Measurements from ENCODE around the gene PANK1. TPM values are rescaled to one million over a fixed set of nuclear protein-coding genes. Genes with fewer than 3 reads are reported as not detected.

The PANK1 gene
- polyA plus RNA-seq, 1 of the 3 experiments (the other 2 are of a cell fraction): 4.2 TPM

DNA sequence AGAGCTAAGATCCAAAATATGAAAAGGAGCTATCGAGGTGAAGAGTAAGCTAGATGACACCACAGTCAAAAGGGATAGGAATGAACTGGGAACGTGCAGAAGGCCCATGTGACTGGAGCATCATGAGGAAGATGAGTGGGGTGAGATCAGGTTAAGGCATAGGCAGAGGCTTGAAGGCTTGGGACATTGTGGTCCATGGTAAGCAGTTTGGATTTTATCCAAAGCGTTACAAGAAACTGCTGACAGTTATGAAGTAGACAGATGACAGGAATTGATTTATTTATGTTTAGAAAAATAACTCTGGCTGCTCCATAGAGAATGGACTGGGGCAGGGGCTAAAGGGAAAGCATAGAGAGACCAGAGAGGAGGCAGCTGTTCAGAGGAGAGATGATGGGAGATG lies 18.1 kb upstream of the PANK1 start:
- no peak for DNase-seq
- no peaks in the 10 kb centered on the region for H3K27me3 ChIP-seq (ENCODE audit: insufficient read depth)
- TF ChIP-seq, protein P1, sequence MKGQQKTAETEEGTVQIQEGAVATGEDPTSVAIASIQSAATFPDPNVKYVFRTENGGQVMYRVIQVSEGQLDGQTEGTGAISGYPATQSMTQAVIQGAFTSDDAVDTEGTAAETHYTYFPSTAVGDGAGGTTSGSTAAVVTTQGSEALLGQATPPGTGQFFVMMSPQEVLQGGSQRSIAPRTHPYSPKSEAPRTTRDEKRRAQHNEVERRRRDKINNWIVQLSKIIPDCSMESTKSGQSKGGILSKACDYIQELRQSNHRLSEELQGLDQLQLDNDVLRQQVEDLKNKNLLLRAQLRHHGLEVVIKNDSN (IDR thresholded peaks at IDR 0.05; ENCODE audit: borderline replicate concordance, low read depth): no peak
- TF ChIP-seq FOXJ3 (CRISPR knock-in tag; IDR thresholded peaks at IDR 0.05) (no peak), FOSL2 (IDR thresholded peaks at IDR 0.05; ENCODE audit: borderline replicate concordance, low read depth) (no peak), ELF1 (IDR thresholded peaks at IDR 0.05) (no peak), GABPA (IDR thresholded peaks at IDR 0.05; ENCODE audit: low read depth) (no peak), RAD21 (IDR thresholded peaks at IDR 0.05; ENCODE audit: low read length) (no peak), FOXM1 (IDR thresholded peaks at IDR 0.05; ENCODE audit: low read depth) (no peak), RFX5 (IDR thresholded peaks at IDR 0.05; ENCODE audit: low read length) (no peak), RXRA (IDR thresholded peaks at IDR 0.05; ENCODE audit: borderline replicate concordance, low read depth) (no peak), POLR2AphosphoS5 (IDR thresholded peaks at IDR 0.05; ENCODE audit: low read depth, low read length) (no peak), RCOR1 (IDR thresholded peaks at IDR 0.05; ENCODE audit: low read length) (no peak), JUND (IDR thresholded peaks at IDR 0.05) (no peak), NFIC (IDR thresholded peaks at IDR 0.05; ENCODE audit: borderline replicate concordance) (no peak), TCF12 (IDR thresholded peaks at IDR 0.05) (no peak)
- POLR2A ChIA-PET: interaction anchor here (1.4 kb wide), 1 partner anchor 19 kb away, joined by 4 read pairs; no protein-coding TSS in a partner anchor
- whole genome bisulfite sequencing (ENCODE audit: low lambda C conversion rate): 61% methylated on average over 3 of the region's 3 CpGs
- no peaks in the 10 kb centered on the region for H4K20me1 ChIP-seq (ENCODE audit: insufficient read depth)
- H3K4me1 ChIP-seq (ENCODE audit: control insufficient read depth in 1 of 2, insufficient read depth in 2 of 2, low read depth in 1 of 2, low read length in 1 of 2): peaks cover 3 to 4% of the 10 kb centered on the region in 2 experiments; a peak in 2 of 4 replicates
- CTCF ChIA-PET: no interaction called here
- H3K9ac ChIP-seq: no peak overlapping the region
- H3K4me2 ChIP-seq: no peak overlapping the region
- H3K9me2 ChIP-seq: no peaks in the 10 kb centered on the region
- no peaks in the 10 kb centered on the region for H3K79me2 ChIP-seq (ENCODE audit: insufficient read depth)
- H3K4me3 ChIP-seq (ENCODE audit: low read depth in 2 of 2, low read length in 1 of 2): no peak overlapping the region
- no peaks in the 10 kb centered on the region for H3K9me3 ChIP-seq
- H3K36me3 ChIP-seq (replicated peaks in 1 of 2; ENCODE audit: control insufficient read depth in 1 of 2, insufficient read depth in 2 of 2, low read length in 1 of 2): no peaks in the 10 kb centered on the region
- no peak overlapping the region for H2AFZ ChIP-seq (ENCODE audit: low read depth)
- no peak overlapping the region for H3K27ac ChIP-seq (ENCODE audit: low read depth in 2 of 2, low read length in 1 of 2)
- H3F3A ChIP-seq (replicated peaks; ENCODE audit: insufficient read depth): peaks cover 9% of the 10 kb centered on the region

DNA sequence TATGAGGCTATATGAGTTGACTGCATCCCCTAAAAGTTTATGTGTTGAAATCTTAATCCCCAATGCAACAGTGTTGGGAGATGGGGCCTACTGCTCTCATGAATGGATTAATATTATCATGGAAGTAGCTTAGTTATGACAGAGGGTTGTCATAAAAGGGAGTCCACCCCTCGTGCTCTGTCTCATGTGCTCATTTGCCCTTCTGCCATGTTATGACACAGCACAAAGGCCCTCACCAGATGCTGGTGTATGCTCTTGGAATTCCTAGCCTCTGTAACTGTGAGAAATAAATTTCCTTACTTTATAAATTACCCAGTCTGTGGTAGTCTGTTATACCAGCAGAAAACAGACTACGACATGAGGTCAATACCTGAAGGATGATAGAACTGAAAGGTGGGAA lies 17.6 kb upstream of the PANK1 start:
- CTCF ChIA-PET: no interaction called here
- Histone ChIP-seq H4K20me1 (ENCODE audit: insufficient read depth) (no peaks in the 10 kb centered on the region), H3K4me1 (ENCODE audit: control insufficient read depth in 1 of 2, insufficient read depth in 2 of 2, low read depth in 1 of 2, low read length in 1 of 2) (peaks cover 3 to 4% of the 10 kb centered on the region in 2 experiments; a peak in 2 of 4 replicates), H3F3A (replicated peaks; ENCODE audit: insufficient read depth) (peaks cover 9% of the 10 kb centered on the region), H3K36me3 (replicated peaks in 1 of 2; ENCODE audit: control insufficient read depth in 1 of 2, insufficient read depth in 2 of 2, low read length in 1 of 2) (no peaks in the 10 kb centered on the region), H3K79me2 (ENCODE audit: insufficient read depth) (no peaks in the 10 kb centered on the region), H3K9me3 (no peaks in the 10 kb centered on the region), H3K4me3 (ENCODE audit: low read depth in 2 of 2, low read length in 1 of 2) (no peak overlapping the region), H3K27ac (ENCODE audit: low read depth in 2 of 2, low read length in 1 of 2) (no peak overlapping the region), H3K27me3 (ENCODE audit: insufficient read depth) (no peaks in the 10 kb centered on the region), H2AFZ (ENCODE audit: low read depth) (no peak overlapping the region), H3K9me2 (no peaks in the 10 kb centered on the region), H3K9ac (no peak overlapping the region), H3K4me2 (no peak overlapping the region)
- DNase-seq: no peak
- 88% methylated on average over 2 of the region's 2 CpGs for WGBS (ENCODE audit: low lambda C conversion rate)
- POLR2A ChIA-PET: interaction anchor here (1.4 kb wide), 1 partner anchor 19 kb away, joined by 4 read pairs; no protein-coding TSS in a partner anchor
- TF ChIP-seq YY1 (IDR thresholded peaks at IDR 0.05; ENCODE audit: low read depth) (no peak), FOXJ3 (CRISPR knock-in tag; IDR thresholded peaks at IDR 0.05) (no peak), MEF2A (IDR thresholded peaks at IDR 0.05; ENCODE audit: borderline replicate concordance, low read depth) (no peak), TEAD4 (IDR thresholded peaks at IDR 0.05; ENCODE audit: borderline replicate concordance, insufficient read depth) (no peak), RCOR1 (IDR thresholded peaks at IDR 0.05; ENCODE audit: low read length) (no peak), GABPA (IDR thresholded peaks at IDR 0.05; ENCODE audit: low read depth) (no peak)
- TF ChIP-seq, protein P2, sequence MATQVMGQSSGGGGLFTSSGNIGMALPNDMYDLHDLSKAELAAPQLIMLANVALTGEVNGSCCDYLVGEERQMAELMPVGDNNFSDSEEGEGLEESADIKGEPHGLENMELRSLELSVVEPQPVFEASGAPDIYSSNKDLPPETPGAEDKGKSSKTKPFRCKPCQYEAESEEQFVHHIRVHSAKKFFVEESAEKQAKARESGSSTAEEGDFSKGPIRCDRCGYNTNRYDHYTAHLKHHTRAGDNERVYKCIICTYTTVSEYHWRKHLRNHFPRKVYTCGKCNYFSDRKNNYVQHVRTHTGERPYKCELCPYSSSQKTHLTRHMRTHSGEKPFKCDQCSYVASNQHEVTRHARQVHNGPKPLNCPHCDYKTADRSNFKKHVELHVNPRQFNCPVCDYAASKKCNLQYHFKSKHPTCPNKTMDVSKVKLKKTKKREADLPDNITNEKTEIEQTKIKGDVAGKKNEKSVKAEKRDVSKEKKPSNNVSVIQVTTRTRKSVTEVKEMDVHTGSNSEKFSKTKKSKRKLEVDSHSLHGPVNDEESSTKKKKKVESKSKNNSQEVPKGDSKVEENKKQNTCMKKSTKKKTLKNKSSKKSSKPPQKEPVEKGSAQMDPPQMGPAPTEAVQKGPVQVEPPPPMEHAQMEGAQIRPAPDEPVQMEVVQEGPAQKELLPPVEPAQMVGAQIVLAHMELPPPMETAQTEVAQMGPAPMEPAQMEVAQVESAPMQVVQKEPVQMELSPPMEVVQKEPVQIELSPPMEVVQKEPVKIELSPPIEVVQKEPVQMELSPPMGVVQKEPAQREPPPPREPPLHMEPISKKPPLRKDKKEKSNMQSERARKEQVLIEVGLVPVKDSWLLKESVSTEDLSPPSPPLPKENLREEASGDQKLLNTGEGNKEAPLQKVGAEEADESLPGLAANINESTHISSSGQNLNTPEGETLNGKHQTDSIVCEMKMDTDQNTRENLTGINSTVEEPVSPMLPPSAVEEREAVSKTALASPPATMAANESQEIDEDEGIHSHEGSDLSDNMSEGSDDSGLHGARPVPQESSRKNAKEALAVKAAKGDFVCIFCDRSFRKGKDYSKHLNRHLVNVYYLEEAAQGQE (IDR thresholded peaks at IDR 0.05; ENCODE audit: low read depth, low read length): no peak
- TF ChIP-seq, protein P1 (IDR thresholded peaks at IDR 0.05; ENCODE audit: borderline replicate concordance, low read depth): no peak
